Thoracic aorta (tissue), 2 donors: ENCODE data around the gene TBC1D4. TPM values are rescaled to one million over a fixed set of nuclear protein-coding genes. Genes with fewer than 3 reads are reported as not detected.

Source experiments
- ATAC-seq: fragments of 150-250 bp; one replicate; pipeline ENCODE4 v1.8.0; 2017; ENCODE audit warnings: low read depth; ENCODE audit not compliant: insufficient number of reproducible peaks, low FRiP score
- DNase-seq: peaks from one replicate; pipeline ENCODE4 v3.0.0-alpha.2; 2020; ENCODE audit warnings: low spot score
- H3K27ac ChIP-seq, 2 donors: fragments of 200-600 bp; sonication (generic); 1 replicate in 1 of 2; 2 replicates in 1 of 2; pipeline ENCODE4 v1.5.1; 2016; ENCODE audit warnings: mild to moderate bottlenecking in 2 of 2, moderate library complexity in 2 of 2
- H3K27me3 ChIP-seq: fragments of 200-600 bp; sonication (generic); replicated peaks from 2 replicates; pipeline ENCODE4 v1.6.0; 2016; ENCODE audit warnings: mild to moderate bottlenecking; ENCODE audit not compliant: insufficient read depth
- H3K36me3 ChIP-seq: fragments of 200-600 bp; sonication (generic); one replicate; pipeline ENCODE4 v1.5.1; 2016
- H3K4me1 ChIP-seq, 2 donors: fragments of 200-600 bp; sonication (generic); 1 replicate in 1 of 2; 2 replicates in 1 of 2; pipeline versions ENCODE4 v1.5.1 to v1.6.0; 2016; ENCODE audit warnings: low read depth in 2 of 2, mild to moderate bottlenecking in 1 of 2; ENCODE audit not compliant: control insufficient read depth in 1 of 2
- H3K4me3 ChIP-seq: fragments of 200-600 bp; sonication (generic); 2 replicates; pipeline ENCODE4 v1.5.1; 2016; ENCODE audit warnings: mild to moderate bottlenecking
- H3K9me3 ChIP-seq: fragments of 200-600 bp; sonication (generic); 2 replicates; pipeline ENCODE4 v1.5.1; 2016
- total RNA-seq, 2 donors: library from RNA; depleted of rRNA; stranded (reverse); fragments of >200 nt; gene quantifications; one replicate each; pipeline versions ENCODE4 v1.1.0 to v1.2.3, GENCODE V29; 2016
- TF ChIP-seq, protein P1 (sequence below): fragments of 200-600 bp; sonication (generic); IDR thresholded peaks from one replicate; pipeline ENCODE4 v1.5.1; 2019; ENCODE audit warnings: antibody characterized with exemption

TBC1D4 gene
- total RNA-seq, 2 donors from 2014 or later = 15.8 to 20.3 TPM

- no peak overlapping the region for H3K4me3 ChIP-seq
- DNase-seq (no peak), ATAC-seq (no peak)
- H3K27me3 ChIP-seq = no peaks in the 10 kb centered on the region
- H3K9me3 ChIP-seq = no peaks in the 10 kb centered on the region
- H3K36me3 ChIP-seq = no peaks in the 10 kb centered on the region
- no peaks in the 10 kb centered on the region for H3K4me1 ChIP-seq
- H3K27ac ChIP-seq = no peak overlapping the region
- TF ChIP-seq, protein P1, sequence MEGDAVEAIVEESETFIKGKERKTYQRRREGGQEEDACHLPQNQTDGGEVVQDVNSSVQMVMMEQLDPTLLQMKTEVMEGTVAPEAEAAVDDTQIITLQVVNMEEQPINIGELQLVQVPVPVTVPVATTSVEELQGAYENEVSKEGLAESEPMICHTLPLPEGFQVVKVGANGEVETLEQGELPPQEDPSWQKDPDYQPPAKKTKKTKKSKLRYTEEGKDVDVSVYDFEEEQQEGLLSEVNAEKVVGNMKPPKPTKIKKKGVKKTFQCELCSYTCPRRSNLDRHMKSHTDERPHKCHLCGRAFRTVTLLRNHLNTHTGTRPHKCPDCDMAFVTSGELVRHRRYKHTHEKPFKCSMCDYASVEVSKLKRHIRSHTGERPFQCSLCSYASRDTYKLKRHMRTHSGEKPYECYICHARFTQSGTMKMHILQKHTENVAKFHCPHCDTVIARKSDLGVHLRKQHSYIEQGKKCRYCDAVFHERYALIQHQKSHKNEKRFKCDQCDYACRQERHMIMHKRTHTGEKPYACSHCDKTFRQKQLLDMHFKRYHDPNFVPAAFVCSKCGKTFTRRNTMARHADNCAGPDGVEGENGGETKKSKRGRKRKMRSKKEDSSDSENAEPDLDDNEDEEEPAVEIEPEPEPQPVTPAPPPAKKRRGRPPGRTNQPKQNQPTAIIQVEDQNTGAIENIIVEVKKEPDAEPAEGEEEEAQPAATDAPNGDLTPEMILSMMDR = no peak
Measured at GRCh38 chr13:75432045-75432444, 49.9 kb downstream of the TBC1D4 start.

GRCh38 chr13:75430436-75431209 lies 51.3 kb downstream of the TBC1D4 start:
- no peaks in the 10 kb centered on the region for H3K4me1 ChIP-seq
- H3K27me3 ChIP-seq = no peaks in the 10 kb centered on the region
- ATAC-seq (no peak), DNase-seq (no peak)
- H3K36me3 ChIP-seq = no peaks in the 10 kb centered on the region
- no peak overlapping the region for H3K4me3 ChIP-seq
- H3K9me3 ChIP-seq = no peaks in the 10 kb centered on the region
- TF ChIP-seq, protein P1 = no peak
- H3K27ac ChIP-seq = no peak overlapping the region

DNA sequence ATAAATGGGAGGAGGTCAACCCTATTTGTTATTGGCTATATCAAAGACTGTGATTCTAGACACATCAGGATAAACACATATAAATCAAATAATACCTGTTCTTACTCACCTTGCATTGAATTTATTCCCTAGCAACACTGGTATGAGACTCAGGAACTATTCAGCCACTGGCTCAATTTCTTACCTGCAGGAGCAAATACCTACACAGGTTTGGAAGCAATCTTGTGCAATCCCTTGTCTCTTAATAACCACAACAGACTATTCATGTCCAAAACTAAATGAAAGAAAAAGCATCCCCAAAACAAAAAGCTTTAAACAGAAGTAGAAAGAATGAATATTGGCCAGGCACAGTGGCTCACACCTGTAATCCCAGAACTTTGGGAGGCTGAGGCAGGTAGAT lies 55.5 kb downstream of the TBC1D4 start:
- Histone ChIP-seq H3K4me3 (no peak overlapping the region), H3K36me3 (no peaks in the 10 kb centered on the region), H3K27me3 (no peaks in the 10 kb centered on the region), H3K27ac (no peak overlapping the region), H3K4me1 (no peaks in the 10 kb centered on the region), H3K9me3 (no peaks in the 10 kb centered on the region)
- DNase-seq (no peak), ATAC-seq (no peak)
- TF ChIP-seq, protein P1 = no peak

GRCh38 chr13:75425216-75426009 lies 56.6 kb downstream of the TBC1D4 start:
- DNase-seq (no peak), ATAC-seq (no peak)
- Histone ChIP-seq H3K4me1 (no peaks in the 10 kb centered on the region), H3K4me3 (no peak overlapping the region), H3K9me3 (no peaks in the 10 kb centered on the region), H3K27ac (no peak overlapping the region), H3K27me3 (no peaks in the 10 kb centered on the region), H3K36me3 (no peaks in the 10 kb centered on the region)
- TF ChIP-seq, protein P1 = no peak

GRCh38 chr13:75423946-75424345 lies 58.0 kb downstream of the TBC1D4 start:
- Histone ChIP-seq H3K9me3 (no peaks in the 10 kb centered on the region), H3K27ac (no peak overlapping the region), H3K27me3 (no peaks in the 10 kb centered on the region), H3K4me1 (no peaks in the 10 kb centered on the region), H3K36me3 (no peaks in the 10 kb centered on the region), H3K4me3 (no peak overlapping the region)
- ATAC-seq = no peak
- no peak for DNase-seq
- TF ChIP-seq, protein P1 = no peak
